HG02870 (cell line): Measurements from ENCODE around the gene NRP2.

Experiments
- ATAC-seq: cut with Tn5 transposase; IDR thresholded peaks from one replicate; pipeline ENCODE4 v1.9.1; 2021; ENCODE audit warnings: mild to moderate bottlenecking, moderate library complexity; ENCODE audit not compliant: unreplicated experiment

Gene NRP2

GRCh38 chr2:205686056-205686782 lies 3.9 kb downstream of the NRP2 start:
- ATAC-seq, result no peak

GRCh38 chr2:205686783-205687640 lies 4.7 kb downstream of the NRP2 start:
- no peak for ATAC-seq

- no peak for ATAC-seq
Observed at GRCh38 chr2:205687641-205687956, 5.3 kb downstream of the NRP2 start.

GRCh38 chr2:205688417-205689200 lies 6.3 kb downstream of the NRP2 start:
- ATAC-seq, result no peak

- ATAC-seq, result no peak
Observed at GRCh38 chr2:205689820-205690219, 7.5 kb downstream of the NRP2 start.

- ATAC-seq, result no peak
Observed at GRCh38 chr2:205692104-205692503, 9.8 kb downstream of the NRP2 start.

- ATAC-seq, result no peak
Observed at GRCh38 chr2:205694256-205694655, 12.0 kb downstream of the NRP2 start.

- ATAC-seq, result no peak
Observed at GRCh38 chr2:205695460-205695991, 13.2 kb downstream of the NRP2 start.

- no peak for ATAC-seq
Observed at GRCh38 chr2:205696331-205696926, 14.1 kb downstream of the NRP2 start.

GRCh38 chr2:205696927-205697441 lies 14.7 kb downstream of the NRP2 start:
- no peak for ATAC-seq

- no peak for ATAC-seq
Observed at GRCh38 chr2:205698286-205699268, 16.3 kb downstream of the NRP2 start.

GRCh38 chr2:205699515-205700289 lies 17.4 kb downstream of the NRP2 start:
- ATAC-seq, result peak; percentile 26

- peak; percentile 61 for ATAC-seq
Observed at GRCh38 chr2:205700331-205701132, 18.2 kb downstream of the NRP2 start.

- no peak for ATAC-seq
Observed at GRCh38 chr2:205701509-205701908, 19.2 kb downstream of the NRP2 start.

GRCh38 chr2:205702576-205702975 lies 20.3 kb downstream of the NRP2 start:
- ATAC-seq, result no peak

GRCh38 chr2:205703471-205704126 lies 21.3 kb downstream of the NRP2 start:
- ATAC-seq, result no peak

GRCh38 chr2:205704127-205704741 lies 21.9 kb downstream of the NRP2 start:
- ATAC-seq, result no peak
